Endothelial cell of umbilical vein (primary cell): ENCODE results near the gene C5AR1.
"Not testable (repeated sequence)": the region's sequence is repeated elsewhere in the genome, so short reads cannot be mapped to it uniquely, and the experiment has no call there.

Source experiments
- EZH2 ChIP-seq: IDR thresholded peaks from 2 replicates; pipeline ENCODE4 v1.6.1; 2012; ENCODE audit warnings: borderline replicate concordance, low read depth, mild to moderate bottlenecking, moderate library complexity, low read length, inconsistent platforms; ENCODE audit not compliant: severe bottlenecking
- GATA2 ChIP-seq: IDR thresholded peaks from 2 replicates; pipeline ENCODE4 v1.7.0; 2011; ENCODE audit warnings: low read depth, mild to moderate bottlenecking, moderate library complexity, mixed read lengths, low read length; ENCODE audit not compliant: insufficient read length, insufficient read depth
- JUN ChIP-seq: IDR thresholded peaks from 2 replicates; pipeline ENCODE4 v1.6.1; 2011; ENCODE audit warnings: borderline replicate concordance, low read depth; ENCODE audit not compliant: insufficient read length, insufficient read depth
- MYC ChIP-seq: IDR thresholded peaks from one replicate; pipeline ENCODE4 v1.6.1; 2011; ENCODE audit warnings: mild to moderate bottlenecking, low read depth, low read length
- POLR2A ChIP-seq: IDR thresholded peaks from 2 replicates; pipeline ENCODE4 v1.6.1; 2012; ENCODE audit warnings: low read depth, mild to moderate bottlenecking, control low read depth, low read length
- POLR2AphosphoS5 ChIP-seq: IDR thresholded peaks from 2 replicates; pipeline ENCODE4 v1.6.1; 2012; ENCODE audit warnings: low read depth, mild to moderate bottlenecking, control low read depth, low read length, moderate library complexity; ENCODE audit not compliant: insufficient read depth
- TF ChIP-seq, protein P1 (sequence below), 2 donors: IDR thresholded peaks; 1 replicate in 1 of 2; 2 replicates in 1 of 2; pipeline ENCODE4 v1.5.1; 2011; ENCODE audit warnings: low read length in 2 of 2, mild to moderate bottlenecking in 2 of 2, moderate library complexity in 2 of 2, control low read depth in 1 of 2, inconsistent platforms in 1 of 2, low read depth in 1 of 2; ENCODE audit not compliant: insufficient read depth in 1 of 2; ENCODE audit errors: extremely low read depth in 1 of 2
- TF ChIP-seq, protein P2 (sequence below): IDR thresholded peaks from 2 replicates; pipeline ENCODE4 v1.6.1; 2011; ENCODE audit not compliant: insufficient read depth, insufficient read length

DNA sequence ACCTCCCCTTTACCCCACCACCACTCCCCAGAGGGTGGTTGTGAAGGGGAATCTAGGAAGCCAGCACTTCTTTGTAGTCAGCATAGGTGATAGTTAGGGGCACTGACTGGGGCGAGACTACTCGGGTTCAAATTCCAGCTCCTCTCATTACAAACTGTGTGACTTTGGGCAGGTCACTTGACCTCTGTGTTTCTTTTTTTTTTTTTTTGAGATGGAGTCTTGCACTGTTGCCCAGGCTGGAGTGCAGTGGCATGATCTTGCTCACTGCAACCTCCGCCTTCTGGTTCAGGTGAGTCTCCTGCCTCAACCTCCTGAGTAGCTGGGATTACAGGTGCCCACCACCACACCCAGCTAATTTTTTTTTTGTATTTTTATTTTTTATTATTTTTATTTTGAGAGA is 33.1 kb upstream of the C5AR1 start:
- TF ChIP-seq, protein P1, sequence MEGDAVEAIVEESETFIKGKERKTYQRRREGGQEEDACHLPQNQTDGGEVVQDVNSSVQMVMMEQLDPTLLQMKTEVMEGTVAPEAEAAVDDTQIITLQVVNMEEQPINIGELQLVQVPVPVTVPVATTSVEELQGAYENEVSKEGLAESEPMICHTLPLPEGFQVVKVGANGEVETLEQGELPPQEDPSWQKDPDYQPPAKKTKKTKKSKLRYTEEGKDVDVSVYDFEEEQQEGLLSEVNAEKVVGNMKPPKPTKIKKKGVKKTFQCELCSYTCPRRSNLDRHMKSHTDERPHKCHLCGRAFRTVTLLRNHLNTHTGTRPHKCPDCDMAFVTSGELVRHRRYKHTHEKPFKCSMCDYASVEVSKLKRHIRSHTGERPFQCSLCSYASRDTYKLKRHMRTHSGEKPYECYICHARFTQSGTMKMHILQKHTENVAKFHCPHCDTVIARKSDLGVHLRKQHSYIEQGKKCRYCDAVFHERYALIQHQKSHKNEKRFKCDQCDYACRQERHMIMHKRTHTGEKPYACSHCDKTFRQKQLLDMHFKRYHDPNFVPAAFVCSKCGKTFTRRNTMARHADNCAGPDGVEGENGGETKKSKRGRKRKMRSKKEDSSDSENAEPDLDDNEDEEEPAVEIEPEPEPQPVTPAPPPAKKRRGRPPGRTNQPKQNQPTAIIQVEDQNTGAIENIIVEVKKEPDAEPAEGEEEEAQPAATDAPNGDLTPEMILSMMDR (IDR thresholded peaks at IDR 0.05; ENCODE audit: extremely low read depth in 1 of 2, insufficient read depth in 1 of 2, low read depth in 1 of 2, low read length in 2 of 2) = not testable (repeated sequence)
- TF ChIP-seq, protein P2, sequence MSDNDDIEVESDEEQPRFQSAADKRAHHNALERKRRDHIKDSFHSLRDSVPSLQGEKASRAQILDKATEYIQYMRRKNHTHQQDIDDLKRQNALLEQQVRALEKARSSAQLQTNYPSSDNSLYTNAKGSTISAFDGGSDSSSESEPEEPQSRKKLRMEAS = not testable (repeated sequence)
- TF ChIP-seq POLR2AphosphoS5, EZH2, POLR2A, MYC, JUN, GATA2: not testable (repeated sequence)
